SK-N-MC (cell line): Measurements from ENCODE around the gene DOCK9.

ENCODE experiments used
- DNase-seq: peaks from one replicate; pipeline ENCODE4 v3.0.0-alpha.2; 2011; ENCODE audit warnings: low read depth, low spot score
- H3K27ac ChIP-seq: fragments of 200-600 bp; sonication (generic); 2 replicates; pipeline ENCODE4 v1.5.1; 2016; ENCODE audit warnings: mixed run types
- H3K36me3 ChIP-seq: fragments of 200-600 bp; sonication (generic); 2 replicates; pipeline ENCODE4 v1.6.1; 2017; ENCODE audit warnings: antibody characterized with exemption, low read length, mixed read lengths; ENCODE audit not compliant: insufficient read depth
- H3K4me3 ChIP-seq: fragments of 200-600 bp; sonication (generic); 2 replicates; pipeline ENCODE4 v1.5.1; 2016
- H3K9ac ChIP-seq: fragments of 200-600 bp; sonication (generic); 2 replicates; pipeline ENCODE4 v1.8.0; 2017; ENCODE audit warnings: mixed run types, mixed read lengths; ENCODE audit not compliant: insufficient read length
- H3K9me3 ChIP-seq: fragments of 200-600 bp; sonication (generic); 2 replicates; pipeline ENCODE4 v1.6.1; 2017; ENCODE audit warnings: low read depth, mild to moderate bottlenecking, antibody characterized with exemption, low read length, moderate library complexity, mixed read lengths
- EZH2 ChIP-seq: fragments of 200-600 bp; sonication (generic); IDR thresholded peaks from one replicate; pipeline ENCODE4 v1.6.1; 2017; ENCODE audit warnings: antibody characterized with exemption
- FOXP2 ChIP-seq: optimal IDR thresholded peaks from 2 replicates; pipeline ENCODE3; 2011; ENCODE audit warnings: mild to moderate bottlenecking, moderate library complexity; ENCODE audit not compliant: insufficient read depth; ENCODE audit errors: extremely low read length, control extremely low read depth
- POLR2AphosphoS5 ChIP-seq: IDR thresholded peaks from 2 replicates; pipeline ENCODE4 v1.6.1; 2012; ENCODE audit warnings: mild to moderate bottlenecking, low read depth, low read length, borderline replicate concordance

DOCK9 gene

DNA sequence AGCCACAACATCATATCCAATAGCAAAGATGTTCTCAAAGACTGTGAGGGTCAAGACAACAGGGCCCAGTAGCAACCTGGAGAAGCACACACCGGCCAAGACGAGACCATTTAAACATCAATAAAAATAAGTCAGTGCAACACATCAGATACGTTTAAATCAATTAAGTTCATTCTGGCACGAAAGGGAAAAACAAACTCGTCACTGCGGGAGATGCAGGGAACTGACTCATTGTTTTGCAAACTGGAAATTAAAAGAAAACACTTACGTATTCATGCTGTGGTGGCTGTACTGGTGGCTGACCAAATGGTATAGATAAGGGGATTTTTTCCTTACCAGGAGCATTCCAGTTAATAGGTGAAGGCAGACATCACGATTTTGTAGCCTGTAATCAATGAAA lies 199.1 kb downstream of the DOCK9 start:
- TF ChIP-seq EZH2 (no peak), FOXP2 (no peak), POLR2AphosphoS5 (no peak)
- no peak overlapping the region for H3K4me3 ChIP-seq
- no peak overlapping the region for H3K9ac ChIP-seq
- no peak for DNase-seq
- H3K9me3 ChIP-seq, result no peaks in the 10 kb centered on the region
- no peaks in the 10 kb centered on the region for H3K36me3 ChIP-seq
- H3K27ac ChIP-seq, result no peak overlapping the region

DNA sequence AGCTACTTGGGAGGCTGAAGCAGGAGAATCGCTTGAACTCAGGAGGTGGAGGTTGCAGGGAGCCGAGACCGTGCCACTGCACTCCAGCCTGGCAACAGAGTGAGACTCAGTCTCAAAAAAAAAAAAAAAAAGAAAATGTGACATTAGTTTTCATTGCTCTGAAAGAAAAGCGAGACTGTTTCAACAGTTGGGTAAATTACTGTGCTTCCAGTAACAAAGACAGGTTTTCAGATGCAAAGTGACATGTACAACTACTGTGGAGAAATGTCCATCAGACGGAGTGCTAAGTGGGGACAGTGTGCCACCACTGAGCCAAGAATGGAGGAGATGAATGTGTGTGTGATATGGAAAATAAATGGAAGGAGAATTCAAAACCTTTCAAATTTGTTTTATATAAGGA lies 201.2 kb downstream of the DOCK9 start:
- Histone ChIP-seq H3K27ac (no peak overlapping the region), H3K9me3 (no peaks in the 10 kb centered on the region), H3K9ac (no peak overlapping the region), H3K4me3 (no peak overlapping the region), H3K36me3 (no peaks in the 10 kb centered on the region)
- TF ChIP-seq EZH2, result no peak
- TF ChIP-seq FOXP2, result no peak
- TF ChIP-seq POLR2AphosphoS5, result no peak
- no peak for DNase-seq

DNA sequence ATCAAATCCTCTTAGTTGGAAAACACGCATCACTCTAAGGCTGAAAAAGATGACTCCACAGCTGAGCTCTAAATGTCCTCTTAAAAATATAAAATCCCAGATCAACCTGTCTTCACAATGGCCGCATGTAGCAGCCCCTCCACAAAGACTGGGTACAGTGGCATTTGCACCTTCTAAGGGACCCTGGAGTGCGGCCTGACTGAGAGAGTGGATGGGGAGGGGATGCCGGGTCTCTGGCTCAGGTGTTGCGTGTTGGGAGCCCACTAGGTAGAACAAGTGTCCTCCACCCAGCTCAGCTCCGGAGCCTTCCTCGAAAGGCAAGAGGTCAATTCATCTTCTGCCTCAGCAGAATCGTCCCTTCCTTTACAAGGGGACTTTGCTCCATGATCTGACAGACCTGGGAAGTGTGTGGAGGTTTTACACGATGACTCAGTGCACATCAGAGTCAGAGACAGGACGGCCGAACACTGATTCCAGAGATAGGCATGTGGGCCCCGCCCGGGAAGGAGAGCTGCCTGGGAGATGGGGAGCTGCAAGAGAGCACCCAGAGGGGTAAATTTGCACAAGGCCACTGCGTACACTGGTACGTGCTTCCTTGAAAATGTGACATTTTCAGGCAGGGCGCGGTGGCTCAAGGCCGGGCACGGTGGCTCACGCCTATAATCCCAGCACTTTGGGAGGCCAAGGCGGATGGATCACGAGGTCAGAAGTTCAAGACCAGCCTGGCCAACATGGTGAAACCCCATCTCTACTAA lies 201.8 kb downstream of the DOCK9 start:
- Histone ChIP-seq H3K9me3 (no peaks in the 10 kb centered on the region), H3K9ac (no peak overlapping the region), H3K36me3 (no peaks in the 10 kb centered on the region), H3K27ac (no peak overlapping the region), H3K4me3 (no peak overlapping the region)
- DNase-seq, result no peak
- no peak for TF ChIP-seq EZH2
- TF ChIP-seq POLR2AphosphoS5, result no peak
- TF ChIP-seq FOXP2, result no peak

DNA sequence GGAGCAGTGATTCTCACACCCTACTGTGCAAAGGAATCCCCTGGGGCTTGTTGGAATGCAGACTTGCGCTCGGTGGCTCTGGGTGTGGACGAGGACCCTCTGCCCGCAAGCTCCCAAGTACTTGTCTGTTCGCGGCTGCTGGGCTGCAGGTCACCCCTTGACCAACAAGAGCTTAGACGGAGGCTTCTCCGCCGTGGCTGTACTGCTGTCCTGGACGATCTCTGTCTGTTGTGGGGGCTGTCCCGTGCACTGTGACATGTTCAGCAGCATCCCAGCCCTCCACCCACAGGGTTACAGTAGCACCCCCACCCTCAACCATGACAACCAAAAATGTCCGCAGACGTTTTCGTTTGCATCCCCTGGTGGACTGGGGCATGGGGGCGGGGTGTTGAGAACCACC lies 202.5 kb downstream of the DOCK9 start:
- Histone ChIP-seq H3K27ac (no peak overlapping the region), H3K4me3 (no peak overlapping the region), H3K36me3 (no peaks in the 10 kb centered on the region), H3K9me3 (no peaks in the 10 kb centered on the region), H3K9ac (no peak overlapping the region)
- no peak for DNase-seq
- TF ChIP-seq POLR2AphosphoS5 (no peak), EZH2 (no peak), FOXP2 (no peak)

DNA sequence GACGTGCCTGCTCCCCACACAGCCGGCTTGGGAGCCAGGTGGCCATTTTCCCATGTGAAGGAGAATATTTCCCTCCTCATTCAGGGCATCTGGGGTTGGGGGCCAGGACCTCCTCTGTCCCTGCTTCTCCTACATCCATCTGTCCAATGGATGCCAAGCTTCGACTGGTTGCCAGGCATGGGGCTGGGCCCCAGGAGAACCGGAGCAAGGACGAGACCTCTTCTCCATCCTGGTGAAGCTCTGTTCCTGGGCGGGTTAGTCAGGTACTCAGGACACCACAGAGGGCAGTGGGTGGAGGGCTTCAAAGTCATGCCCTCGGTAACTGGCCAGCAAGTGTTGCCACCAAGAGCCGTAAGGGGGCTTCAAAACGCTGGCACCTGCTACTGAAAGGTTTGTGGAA lies 203.1 kb downstream of the DOCK9 start:
- no peaks in the 10 kb centered on the region for H3K36me3 ChIP-seq
- TF ChIP-seq FOXP2 (no peak), POLR2AphosphoS5 (no peak), EZH2 (no peak)
- no peak for DNase-seq
- no peak overlapping the region for H3K9ac ChIP-seq
- H3K4me3 ChIP-seq, result no peak overlapping the region
- H3K27ac ChIP-seq, result no peak overlapping the region
- H3K9me3 ChIP-seq, result no peaks in the 10 kb centered on the region

DNA sequence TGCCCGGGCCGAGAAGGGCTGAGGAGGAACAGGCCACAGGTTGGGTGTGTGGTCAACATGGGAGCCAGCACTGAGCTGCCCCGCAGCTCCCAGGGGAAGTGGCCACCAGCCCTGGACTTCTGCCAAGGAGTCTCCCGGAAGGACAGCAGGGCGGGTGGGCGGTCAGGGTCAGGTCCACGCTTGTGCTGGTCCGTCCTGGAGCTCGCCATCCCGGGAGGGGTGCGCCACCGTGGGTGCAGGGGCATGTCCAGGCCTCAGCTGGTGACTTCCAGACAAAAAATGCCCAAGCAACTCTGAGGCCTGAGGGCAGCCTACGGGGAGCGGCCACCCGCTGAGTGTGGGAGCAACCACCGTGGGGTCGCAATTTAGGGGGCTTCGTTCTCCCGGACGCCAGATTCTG lies 203.9 kb downstream of the DOCK9 start:
- no peaks in the 10 kb centered on the region for H3K36me3 ChIP-seq
- H3K9ac ChIP-seq, result no peak overlapping the region
- DNase-seq, result no peak
- H3K9me3 ChIP-seq, result no peaks in the 10 kb centered on the region
- TF ChIP-seq EZH2, result no peak
- H3K27ac ChIP-seq, result no peak overlapping the region
- H3K4me3 ChIP-seq, result no peak overlapping the region

DNA sequence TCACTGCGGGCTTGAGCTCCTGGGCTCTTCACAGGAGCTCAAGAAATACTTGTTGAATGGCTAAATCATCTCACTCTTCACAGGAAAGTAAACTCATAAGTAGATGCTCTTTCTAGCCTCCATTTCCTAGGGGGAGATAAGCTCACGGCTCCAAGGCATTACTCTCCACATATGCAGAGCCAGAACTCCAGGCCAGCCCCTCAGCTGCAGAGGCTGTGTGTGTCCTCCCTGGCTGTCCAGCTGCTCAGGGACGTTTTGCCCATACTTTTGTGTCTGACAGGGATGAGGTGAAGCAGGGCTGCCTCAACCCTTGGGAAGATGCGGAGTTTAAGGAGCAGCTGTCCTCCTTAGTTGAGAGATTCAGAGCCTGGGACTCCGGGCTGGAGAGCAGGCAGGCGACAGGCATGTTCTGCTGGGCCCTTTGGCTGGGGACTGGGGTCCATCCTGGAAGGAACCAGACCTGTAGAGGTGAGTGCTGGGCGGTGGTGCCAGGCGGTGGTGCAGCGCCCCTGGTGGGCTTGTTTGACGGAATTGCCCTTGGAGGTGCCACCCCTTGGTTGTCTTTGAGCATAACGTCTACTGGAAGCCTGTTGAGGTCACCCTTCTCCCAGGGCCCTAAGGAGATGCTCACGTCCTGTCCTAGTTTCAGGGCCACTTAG lies 204.9 kb downstream of the DOCK9 start:
- no peak overlapping the region for H3K9ac ChIP-seq
- DNase-seq, result no peak
- TF ChIP-seq EZH2, result no peak
- TF ChIP-seq POLR2AphosphoS5, result no peak
- no peak for TF ChIP-seq FOXP2
- H3K9me3 ChIP-seq, result no peaks in the 10 kb centered on the region
- no peak overlapping the region for H3K27ac ChIP-seq
- no peaks in the 10 kb centered on the region for H3K36me3 ChIP-seq
- H3K4me3 ChIP-seq, result no peak overlapping the region

DNA sequence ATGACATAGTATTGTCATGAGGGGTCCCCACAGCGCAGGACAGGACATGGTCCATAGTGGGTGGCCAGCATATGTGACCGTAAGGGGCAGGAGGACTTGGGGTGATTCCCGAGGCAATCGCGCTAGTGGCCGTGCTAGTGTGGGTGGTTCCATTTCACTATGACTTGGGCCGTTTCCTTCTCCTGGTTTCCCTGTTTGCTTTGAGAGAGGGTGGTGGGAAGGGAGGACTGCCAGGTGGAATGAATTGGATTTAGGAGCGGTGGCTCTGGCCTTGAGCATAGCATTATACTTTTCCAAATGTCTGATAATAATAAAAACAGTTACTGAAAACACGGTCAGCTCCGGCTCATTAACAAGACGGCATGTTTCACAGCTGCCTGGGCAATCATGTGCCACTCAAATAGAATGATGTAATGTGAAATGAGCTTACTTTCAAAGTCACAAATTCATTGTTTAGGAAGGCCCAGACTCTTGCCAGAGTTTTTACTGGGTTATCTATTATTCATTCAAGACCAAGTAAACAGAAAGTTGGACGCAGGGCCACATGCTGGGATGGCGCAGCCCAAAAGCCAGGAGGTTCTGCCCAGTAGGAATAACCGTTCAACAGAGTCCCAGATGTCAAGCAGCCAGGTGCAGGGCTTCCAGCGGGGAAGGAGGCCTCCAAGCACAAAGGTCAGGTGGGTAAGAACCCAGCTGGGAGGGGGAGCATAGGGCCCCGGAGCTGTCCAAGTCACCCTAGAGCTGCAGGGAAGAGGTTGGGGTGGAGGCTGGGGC lies 205.8 kb downstream of the DOCK9 start:
- Histone ChIP-seq H3K9ac (no peak overlapping the region), H3K36me3 (no peaks in the 10 kb centered on the region), H3K27ac (no peak overlapping the region), H3K9me3 (no peaks in the 10 kb centered on the region), H3K4me3 (no peak overlapping the region)
- DNase-seq, result no peak
- TF ChIP-seq FOXP2 (no peak), EZH2 (no peak), POLR2AphosphoS5 (no peak)

DNA sequence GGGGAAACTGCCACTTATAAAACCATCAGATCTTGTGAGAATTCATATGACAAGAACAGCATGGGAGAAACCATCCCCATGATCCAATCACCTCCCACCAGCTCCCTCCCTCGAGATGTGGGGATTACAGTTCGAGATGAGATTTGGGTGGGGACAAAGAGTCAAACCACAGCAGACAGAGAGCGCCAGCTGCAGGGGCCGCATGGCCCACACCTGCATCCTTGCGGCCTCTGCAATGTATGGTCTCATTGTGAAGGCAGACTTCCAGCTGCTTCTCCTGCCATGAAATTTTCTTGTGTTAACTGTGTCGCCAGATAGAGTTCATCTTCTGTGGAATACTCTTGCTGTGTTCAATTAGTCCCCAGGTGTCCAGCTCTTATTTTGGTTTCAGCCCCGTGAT lies 208.1 kb downstream of the DOCK9 start:
- Histone ChIP-seq H3K9ac (no peak overlapping the region), H3K27ac (no peak overlapping the region), H3K9me3 (no peaks in the 10 kb centered on the region), H3K4me3 (no peak overlapping the region), H3K36me3 (no peaks in the 10 kb centered on the region)
- TF ChIP-seq POLR2AphosphoS5 (no peak), EZH2 (no peak), FOXP2 (no peak)
- no peak for DNase-seq

DNA sequence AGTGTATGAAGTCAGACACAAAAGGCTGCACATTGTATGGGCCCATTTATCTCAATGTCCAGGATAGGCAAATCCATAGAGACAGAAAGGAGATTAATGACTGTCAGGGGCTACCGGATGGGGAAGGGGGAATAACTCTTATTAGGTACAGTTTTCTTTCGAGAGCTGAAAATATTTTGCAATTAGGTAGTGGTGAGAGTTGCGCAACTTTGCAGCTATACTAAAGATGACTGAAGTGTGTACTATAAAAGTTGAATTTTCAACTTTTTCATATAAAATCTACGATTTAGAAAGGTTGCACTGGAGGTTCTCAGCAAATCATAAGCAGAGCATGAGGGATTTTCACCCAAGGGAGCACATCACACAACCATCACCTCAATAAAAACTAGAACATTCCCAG lies 209.3 kb downstream of the DOCK9 start:
- Histone ChIP-seq H3K9me3 (no peaks in the 10 kb centered on the region), H3K4me3 (no peak overlapping the region), H3K9ac (no peak overlapping the region), H3K36me3 (no peaks in the 10 kb centered on the region), H3K27ac (no peak overlapping the region)
- TF ChIP-seq POLR2AphosphoS5, result no peak
- no peak for TF ChIP-seq FOXP2
- TF ChIP-seq EZH2, result no peak
- DNase-seq, result no peak
